Non-pigmented ciliary epithelial cell (primary cell): ENCODE results near the gene TRPM6.
"Not testable (repeated sequence)": the region's sequence is repeated elsewhere in the genome, so short reads cannot be mapped to it uniquely, and the experiment has no call there.

Source experiments
- DNase-seq: peaks from one replicate; pipeline ENCODE4 v3.0.0-alpha.2; 2010; ENCODE audit warnings: low read depth

Gene TRPM6, protein sequence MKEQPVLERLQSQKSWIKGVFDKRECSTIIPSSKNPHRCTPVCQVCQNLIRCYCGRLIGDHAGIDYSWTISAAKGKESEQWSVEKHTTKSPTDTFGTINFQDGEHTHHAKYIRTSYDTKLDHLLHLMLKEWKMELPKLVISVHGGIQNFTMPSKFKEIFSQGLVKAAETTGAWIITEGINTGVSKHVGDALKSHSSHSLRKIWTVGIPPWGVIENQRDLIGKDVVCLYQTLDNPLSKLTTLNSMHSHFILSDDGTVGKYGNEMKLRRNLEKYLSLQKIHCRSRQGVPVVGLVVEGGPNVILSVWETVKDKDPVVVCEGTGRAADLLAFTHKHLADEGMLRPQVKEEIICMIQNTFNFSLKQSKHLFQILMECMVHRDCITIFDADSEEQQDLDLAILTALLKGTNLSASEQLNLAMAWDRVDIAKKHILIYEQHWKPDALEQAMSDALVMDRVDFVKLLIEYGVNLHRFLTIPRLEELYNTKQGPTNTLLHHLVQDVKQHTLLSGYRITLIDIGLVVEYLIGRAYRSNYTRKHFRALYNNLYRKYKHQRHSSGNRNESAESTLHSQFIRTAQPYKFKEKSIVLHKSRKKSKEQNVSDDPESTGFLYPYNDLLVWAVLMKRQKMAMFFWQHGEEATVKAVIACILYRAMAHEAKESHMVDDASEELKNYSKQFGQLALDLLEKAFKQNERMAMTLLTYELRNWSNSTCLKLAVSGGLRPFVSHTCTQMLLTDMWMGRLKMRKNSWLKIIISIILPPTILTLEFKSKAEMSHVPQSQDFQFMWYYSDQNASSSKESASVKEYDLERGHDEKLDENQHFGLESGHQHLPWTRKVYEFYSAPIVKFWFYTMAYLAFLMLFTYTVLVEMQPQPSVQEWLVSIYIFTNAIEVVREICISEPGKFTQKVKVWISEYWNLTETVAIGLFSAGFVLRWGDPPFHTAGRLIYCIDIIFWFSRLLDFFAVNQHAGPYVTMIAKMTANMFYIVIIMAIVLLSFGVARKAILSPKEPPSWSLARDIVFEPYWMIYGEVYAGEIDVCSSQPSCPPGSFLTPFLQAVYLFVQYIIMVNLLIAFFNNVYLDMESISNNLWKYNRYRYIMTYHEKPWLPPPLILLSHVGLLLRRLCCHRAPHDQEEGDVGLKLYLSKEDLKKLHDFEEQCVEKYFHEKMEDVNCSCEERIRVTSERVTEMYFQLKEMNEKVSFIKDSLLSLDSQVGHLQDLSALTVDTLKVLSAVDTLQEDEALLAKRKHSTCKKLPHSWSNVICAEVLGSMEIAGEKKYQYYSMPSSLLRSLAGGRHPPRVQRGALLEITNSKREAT (N-terminal part only)

DNA sequence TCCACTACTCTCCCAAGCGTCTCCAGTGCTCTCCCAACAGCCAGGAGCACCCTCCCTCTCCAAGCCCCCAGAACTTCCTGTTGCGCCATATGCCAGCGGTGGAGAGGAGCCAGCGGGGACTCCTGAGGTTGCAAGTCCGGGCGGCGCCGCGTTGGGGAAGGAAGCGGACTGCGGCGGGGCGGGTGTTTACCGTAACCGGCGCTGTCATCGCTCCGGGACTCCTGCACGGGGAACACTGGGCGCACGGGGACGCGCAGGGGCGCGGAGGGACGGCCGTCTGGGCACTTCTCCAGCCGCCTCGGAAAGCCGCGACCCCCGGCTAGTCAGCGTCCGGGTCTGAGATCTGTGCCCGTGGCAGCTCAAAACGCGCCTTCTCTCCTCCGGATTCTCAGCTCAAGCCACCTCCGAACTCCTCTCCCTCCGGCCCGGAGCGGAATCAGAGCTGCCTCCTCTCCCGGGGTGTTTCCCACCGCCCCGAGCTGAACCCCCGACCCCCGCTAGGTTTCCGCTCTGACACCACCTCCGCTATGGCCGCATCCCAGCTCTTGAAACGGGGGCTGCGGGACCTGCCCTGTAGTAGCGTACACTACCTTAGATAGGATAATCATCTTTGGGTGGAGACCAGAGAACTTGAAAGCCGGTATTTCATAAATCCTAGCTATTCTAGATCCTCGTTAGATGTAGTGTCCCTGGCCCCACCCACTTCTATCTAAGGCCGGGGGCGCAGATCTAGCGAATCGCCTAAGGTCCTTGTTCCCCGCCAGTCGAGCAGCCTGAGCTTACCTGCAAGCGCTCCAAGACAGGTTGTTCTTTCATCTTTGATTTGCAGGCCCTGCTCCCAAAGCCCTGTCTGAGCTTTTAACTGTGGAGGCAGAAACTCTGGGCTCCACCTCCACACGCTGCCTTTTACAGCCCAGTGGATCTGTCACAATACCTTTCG, at the start of gene TRPM6:
Gene TRPM6 (minus strand): TSS at position 881 of the 940 bp plus-strand sequence. CDS start 65 bp downstream, at position 816.
- DNase-seq: peak; percentile 24

- no peak for DNase-seq
Observed at GRCh38 chr9:74935008-74935407, 47.3 kb upstream of the TRPM6 start.

- no peak for DNase-seq
Observed at GRCh38 chr9:74921737-74922136, 34.0 kb upstream of the TRPM6 start.

DNA sequence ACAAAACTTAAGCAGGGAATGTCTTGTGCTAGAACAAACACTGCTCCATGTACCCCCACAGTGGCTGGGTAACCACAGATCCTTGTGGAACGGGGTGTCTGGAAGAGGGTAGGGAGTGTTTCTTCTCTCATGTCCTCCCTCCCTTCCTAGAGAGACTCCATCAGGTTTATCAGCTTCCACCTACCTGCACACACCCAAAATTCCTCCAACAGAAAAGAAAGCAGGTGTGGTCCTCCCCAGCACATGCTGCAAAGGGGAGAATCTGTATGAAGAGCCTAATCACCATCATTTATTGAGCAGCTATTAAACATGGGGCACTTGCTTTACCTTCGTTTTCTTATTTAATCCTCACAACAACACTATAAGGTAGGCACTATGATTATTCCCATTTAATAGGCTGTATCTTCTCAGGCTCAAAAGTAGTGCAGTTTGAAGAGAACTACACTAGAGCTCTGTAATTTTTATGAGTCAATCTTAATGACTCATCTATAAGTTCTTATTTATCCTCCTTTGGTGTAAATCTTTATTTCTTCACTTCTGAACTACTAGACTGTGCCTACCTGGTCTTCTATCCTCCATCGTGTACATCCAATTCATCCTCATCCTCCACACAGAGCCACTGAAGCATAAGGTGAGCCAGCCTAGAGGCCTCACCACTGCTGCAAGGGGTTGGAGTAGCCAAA, 33.4 kb upstream of the TRPM6 start:
- no peak for DNase-seq

- DNase-seq: no peak
Observed at GRCh38 chr9:74910036-74910435, 22.3 kb upstream of the TRPM6 start.

DNA sequence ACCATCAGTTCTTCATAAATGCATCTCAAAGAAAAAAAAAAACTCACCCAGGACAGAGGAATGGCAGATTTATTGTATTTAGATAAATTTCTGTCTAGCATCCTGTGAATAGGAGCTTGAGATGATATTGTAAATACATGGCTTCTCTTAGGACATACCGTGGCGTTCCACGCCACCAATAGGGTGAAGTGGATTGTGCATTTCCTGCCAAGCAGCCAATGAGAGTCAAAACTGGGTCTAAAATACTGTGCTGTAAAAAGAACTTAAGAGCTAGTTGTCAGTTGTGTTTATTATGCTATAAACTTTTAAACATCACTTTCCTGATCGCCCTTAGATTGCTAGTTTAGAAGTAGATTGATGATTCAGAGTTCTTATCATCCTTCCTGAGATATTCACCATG, 20.9 kb upstream of the TRPM6 start:
- no peak for DNase-seq

DNA sequence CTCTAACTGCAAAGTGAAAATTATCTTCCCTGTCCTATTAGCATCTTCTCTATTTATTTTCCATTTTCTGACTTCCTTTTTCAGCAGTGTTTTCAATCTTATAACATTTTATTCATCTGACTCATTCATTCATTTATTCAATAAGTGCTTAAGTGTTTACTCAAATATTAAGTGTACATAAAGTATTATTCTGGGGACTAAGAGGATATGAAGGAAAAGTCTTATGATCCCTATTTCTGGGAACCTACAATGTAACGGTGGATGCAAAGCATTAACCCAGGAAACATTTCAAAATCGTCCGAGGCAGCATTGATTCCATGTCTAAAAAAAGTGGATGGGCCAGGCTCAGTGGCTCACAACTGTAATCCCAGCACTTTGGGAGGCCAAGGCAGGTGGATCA, 19.4 kb upstream of the TRPM6 start:
- DNase-seq: no peak

- DNase-seq: no peak
Observed at GRCh38 chr9:74901001-74901400, 13.3 kb upstream of the TRPM6 start.

DNA sequence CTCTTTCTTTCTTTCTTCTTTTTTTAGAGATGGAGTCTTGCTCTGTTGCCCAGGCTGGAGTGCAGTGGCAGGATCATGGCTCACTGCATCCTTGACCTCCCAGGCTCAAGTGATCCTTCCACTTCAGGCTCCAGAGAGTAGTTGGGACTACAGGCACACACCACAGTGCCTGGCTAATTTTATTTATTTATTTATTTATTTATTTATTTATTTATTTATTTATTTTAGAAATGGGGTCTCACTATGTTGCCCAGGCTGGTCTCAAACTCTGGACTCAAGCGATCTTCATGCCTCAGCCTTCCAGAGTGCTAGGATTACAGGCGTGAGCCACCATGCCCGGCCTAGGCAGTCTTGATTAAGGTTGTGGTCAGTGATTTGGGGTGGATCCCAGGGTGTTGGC, 728 bp upstream of the TRPM6 start:
- DNase-seq: not testable (repeated sequence)

GRCh38 chr9:74887981-74888370, 255 bp upstream of the TRPM6 start:
- no peak for DNase-seq

- no peak for DNase-seq
Observed at GRCh38 chr9:74876382-74876949, 11.3 kb downstream of the TRPM6 start.

DNA sequence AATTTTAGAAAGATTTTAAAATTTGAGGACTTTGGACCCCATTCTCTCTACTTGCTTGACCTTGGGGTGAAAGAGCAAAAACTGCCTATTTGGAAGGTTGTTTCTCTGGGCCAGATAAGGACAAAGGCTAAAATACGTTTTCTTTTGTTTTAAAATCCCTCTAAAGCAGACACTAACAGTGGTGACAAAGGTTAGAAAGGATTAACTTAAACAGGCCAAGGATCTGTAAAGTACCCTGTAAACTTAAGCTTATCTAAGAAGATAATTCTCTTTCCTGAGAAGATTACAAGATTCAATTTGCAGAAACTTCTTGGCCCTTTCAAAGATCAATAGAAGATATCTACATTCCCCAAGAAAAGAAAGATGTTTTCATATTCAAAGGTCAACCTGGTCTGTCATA, 12.1 kb downstream of the TRPM6 start:
- no peak for DNase-seq

DNA sequence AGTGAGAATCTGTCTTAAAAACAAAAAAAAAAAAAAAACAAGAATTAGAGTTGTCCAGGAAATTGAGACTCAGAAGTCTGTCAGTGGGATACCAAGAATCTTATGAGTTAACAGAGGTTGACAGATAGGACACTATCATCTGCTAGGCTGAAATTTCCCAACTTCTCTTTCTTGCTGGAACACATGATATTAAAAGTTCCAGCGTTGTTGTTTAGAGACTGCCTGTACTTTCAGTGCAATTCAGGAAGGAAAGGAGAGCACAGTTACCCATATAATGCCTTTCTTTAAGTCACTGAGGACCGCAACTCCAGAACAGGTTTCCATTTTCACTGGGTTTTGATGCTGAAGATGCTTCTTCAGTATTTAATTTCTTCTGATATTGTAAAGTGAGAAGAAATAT, 13.5 kb downstream of the TRPM6 start:
- no peak for DNase-seq

DNA sequence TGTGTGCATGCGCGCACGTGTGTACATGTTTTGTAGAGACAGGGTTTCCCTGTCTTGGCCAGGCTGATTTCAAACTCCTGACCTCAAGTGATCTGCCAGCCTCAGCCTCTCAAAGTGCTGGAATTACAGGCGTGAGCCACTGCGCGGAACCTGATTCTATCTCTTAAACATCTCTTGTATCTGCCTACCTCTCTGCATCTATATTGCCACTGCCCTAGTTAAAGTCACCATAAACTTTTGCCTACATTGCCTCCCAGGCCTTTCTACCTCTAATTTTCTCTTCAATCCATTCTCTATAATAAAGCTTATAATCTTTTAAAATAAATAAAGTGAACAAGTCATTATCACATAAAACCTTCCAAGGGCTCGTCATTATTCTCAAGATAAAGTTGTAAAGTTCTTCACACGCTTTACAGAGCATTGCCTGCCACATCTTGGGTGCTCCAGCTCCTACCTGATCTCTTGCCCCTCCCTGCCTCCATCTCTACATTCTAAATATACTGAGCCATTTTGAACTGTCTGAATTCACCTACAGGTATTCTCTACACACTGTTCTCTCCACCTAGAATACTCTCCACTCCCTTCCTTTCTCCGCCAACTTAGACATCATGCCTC, 15.0 kb downstream of the TRPM6 start:
- DNase-seq: no peak

GRCh38 chr9:74867483-74867882, 20.2 kb downstream of the TRPM6 start:
- no peak for DNase-seq

- no peak for DNase-seq
Observed at GRCh38 chr9:74865177-74865576, 22.5 kb downstream of the TRPM6 start.

GRCh38 chr9:74861773-74862474, 25.8 kb downstream of the TRPM6 start:
- DNase-seq: no peak

GRCh38 chr9:74861071-74861470, 26.6 kb downstream of the TRPM6 start:
- DNase-seq: no peak

GRCh38 chr9:74860247-74860646, 27.5 kb downstream of the TRPM6 start:
- not testable (repeated sequence) for DNase-seq
